ENCODE results near the gene NECTIN3.

NECTIN3 gene

DNA sequence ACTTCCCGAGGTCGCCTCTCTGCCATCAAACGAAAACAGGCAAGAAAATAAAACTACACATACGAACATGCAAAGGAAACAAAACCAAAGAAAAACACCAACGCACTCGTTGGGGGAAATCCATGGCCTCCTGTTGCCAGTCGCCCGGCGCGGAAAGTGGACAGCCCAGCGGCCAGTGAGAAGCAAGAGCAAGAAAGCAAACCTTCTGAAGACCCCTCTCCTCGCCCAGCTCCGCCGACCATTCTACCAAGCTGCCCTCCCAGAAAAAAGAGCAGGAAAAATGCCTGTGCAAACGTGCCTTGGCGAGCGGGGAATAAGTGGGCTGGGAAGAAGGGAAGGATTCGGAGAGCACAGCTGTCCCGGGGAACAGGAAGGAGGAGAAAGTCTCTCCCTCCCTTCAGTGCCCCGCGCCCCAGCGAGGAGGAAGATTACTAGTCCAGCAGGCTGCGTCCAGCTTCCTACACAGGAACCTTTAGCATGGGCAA, 802 bp upstream of the NECTIN3 start:
- DNase-seq (ENCODE audit: low read depth): no peak
- TF ChIP-seq, protein P1, sequence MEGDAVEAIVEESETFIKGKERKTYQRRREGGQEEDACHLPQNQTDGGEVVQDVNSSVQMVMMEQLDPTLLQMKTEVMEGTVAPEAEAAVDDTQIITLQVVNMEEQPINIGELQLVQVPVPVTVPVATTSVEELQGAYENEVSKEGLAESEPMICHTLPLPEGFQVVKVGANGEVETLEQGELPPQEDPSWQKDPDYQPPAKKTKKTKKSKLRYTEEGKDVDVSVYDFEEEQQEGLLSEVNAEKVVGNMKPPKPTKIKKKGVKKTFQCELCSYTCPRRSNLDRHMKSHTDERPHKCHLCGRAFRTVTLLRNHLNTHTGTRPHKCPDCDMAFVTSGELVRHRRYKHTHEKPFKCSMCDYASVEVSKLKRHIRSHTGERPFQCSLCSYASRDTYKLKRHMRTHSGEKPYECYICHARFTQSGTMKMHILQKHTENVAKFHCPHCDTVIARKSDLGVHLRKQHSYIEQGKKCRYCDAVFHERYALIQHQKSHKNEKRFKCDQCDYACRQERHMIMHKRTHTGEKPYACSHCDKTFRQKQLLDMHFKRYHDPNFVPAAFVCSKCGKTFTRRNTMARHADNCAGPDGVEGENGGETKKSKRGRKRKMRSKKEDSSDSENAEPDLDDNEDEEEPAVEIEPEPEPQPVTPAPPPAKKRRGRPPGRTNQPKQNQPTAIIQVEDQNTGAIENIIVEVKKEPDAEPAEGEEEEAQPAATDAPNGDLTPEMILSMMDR (conservative IDR thresholded peaks at IDR 0.05; ENCODE audit: low read length): no peak
- H3K4me3 ChIP-seq (ENCODE audit: low read length): peak overlapping the region; percentile 92

DNA sequence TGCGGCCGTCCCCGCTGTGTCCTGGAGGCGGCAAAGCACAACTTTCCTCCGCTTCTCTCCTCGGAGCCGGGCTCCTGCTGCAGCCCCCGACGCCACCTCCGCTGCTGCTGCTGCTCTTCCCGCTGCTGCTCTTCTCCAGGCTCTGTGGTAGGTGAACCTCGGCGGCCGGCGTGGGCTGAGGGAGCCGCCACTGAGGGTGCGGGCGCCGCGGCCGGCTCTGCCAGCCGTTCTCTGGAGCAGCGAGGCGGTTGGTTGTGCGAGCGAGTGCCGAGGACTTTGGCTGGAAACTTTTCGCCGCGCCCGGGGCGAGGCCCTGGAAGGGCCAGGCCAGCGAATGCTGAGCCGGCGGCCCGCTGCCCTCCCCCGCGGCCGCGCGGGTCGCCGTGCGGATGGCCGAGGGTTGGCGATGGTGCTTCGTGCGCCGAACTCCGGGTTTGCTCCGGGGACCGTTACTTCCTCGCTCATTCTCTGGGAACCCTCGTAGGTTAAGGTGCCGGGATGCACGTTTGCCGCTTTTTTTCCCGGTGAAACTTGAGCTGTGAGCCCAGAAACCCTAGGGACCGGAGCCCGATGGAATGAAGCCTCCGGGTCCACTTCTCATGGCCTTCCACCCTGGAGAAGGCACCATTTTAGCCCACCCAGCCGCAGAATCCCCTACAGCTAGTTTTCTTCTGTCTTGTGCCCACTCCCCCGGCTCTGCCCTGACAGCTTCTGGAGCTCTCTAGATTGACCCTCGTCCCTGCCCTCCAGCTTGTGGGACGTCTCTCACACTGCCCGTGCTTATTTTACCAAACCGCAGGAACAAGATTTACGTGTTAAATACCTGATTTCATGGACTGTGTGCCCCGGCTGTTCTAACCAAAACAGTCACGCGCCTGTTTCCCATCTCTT, 660 bp downstream of the NECTIN3 start:
- DNase-seq (ENCODE audit: low read depth): peak; percentile 34
- TF ChIP-seq, protein P1 (conservative IDR thresholded peaks at IDR 0.05; ENCODE audit: low read length): no peak
- H3K4me3 ChIP-seq (ENCODE audit: low read length): peak overlapping the region; percentile 92

DNA sequence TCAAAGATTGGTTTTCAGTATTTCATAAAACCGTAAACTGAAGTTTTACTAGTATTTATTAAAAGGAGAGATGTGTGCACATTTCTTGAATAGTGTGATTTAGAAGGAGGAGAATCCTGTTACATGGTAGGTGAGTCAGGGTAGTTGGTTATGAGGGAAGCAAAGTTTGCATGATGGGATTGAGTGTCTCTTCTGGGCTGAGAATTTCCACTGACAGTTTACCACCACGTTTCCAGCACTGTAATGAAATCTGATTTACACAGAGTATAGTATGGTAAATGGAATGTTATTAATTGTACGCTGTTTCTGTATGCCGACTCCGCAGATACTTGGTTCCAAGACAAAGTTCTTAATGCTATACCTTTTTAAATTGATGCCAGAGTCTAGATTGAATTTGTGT, 1.6 kb downstream of the NECTIN3 start:
- DNase-seq (ENCODE audit: low read depth): peak; percentile 38
- H3K4me3 ChIP-seq (ENCODE audit: low read length): peak overlapping the region; percentile 92

DNA sequence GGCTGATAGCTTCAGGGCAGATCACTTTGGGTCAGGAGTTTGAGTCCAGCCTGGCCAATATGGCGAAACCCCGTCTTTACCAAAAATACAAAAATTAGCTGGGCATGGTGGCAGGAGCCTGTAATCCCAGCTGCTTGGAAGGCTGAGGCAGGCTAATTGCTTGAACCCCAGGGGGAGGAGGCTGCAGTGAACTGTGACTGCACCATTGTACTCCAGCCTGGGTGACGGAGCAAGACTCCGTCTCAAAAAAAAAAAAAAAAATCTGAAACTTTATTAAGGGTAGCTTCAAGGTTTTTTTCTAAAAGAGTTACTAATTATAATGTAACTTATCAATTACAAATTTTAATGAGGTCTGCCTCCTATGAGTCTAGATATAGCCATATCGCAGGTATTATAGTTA, 5.1 kb downstream of the NECTIN3 start:
- no peak for DNase-seq (ENCODE audit: low read depth)
- no peak overlapping the region for H3K4me3 ChIP-seq (ENCODE audit: low read length)
- TF ChIP-seq, protein P1 (conservative IDR thresholded peaks at IDR 0.05; ENCODE audit: low read length): no peak

More for the DNA sequence above, 1.6 kb downstream of the NECTIN3 start:
- TF ChIP-seq, protein P1 (conservative IDR thresholded peaks at IDR 0.05; ENCODE audit: low read length): no peak

DNA sequence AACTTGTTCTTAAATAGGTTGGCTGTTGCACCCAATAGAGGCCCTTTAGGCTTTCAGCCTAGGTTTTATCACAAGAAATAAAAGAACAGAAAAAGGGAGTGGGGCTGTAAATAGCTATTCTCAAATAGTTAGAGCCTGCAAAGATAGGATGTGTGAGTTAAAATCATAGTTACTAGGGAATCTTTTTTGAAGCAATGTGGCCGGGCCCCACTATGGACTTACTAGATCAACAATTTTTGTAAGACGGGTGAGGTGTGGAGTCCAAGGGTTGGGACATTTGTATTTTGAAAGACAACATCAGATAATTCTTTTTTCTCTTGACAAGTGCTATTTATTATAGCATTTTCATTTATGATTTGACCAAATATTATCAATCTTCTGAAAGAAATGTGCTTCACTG, 5.8 kb downstream of the NECTIN3 start:
- DNase-seq (ENCODE audit: low read depth): no peak
- TF ChIP-seq, protein P1 (conservative IDR thresholded peaks at IDR 0.05; ENCODE audit: low read length): no peak

DNA sequence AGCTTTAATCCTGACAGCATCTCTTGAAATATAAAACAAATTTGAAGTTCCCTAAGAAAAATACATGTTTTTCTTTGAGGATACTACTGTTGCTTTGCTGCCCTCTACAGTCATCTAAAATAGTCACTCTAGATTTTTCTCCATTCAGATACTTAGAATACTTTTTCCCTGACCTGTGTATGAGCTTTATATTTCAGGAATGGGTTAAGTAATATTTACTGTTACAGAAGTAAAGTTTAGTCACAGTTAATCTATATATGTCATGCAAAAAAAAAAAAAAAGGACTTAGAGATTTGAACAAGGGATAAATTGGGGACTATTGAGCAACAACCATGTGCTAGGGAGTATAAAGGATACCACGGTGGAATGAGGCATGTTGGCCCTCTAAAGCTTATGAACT, 8.8 kb downstream of the NECTIN3 start:
- H3K4me3 ChIP-seq (ENCODE audit: low read length): no peak overlapping the region
- TF ChIP-seq, protein P1 (conservative IDR thresholded peaks at IDR 0.05; ENCODE audit: low read length): peak; percentile 73
- DNase-seq (ENCODE audit: low read depth): peak; percentile 63

More for the DNA sequence above, 5.8 kb downstream of the NECTIN3 start:
- H3K4me3 ChIP-seq (ENCODE audit: low read length): no peak overlapping the region
